GM19467 (cell line): ENCODE data around the gene RTKN.
A peak's percentile ranks its signal among the peaks of the same experiment; 100 is the strongest.
"Not testable (repeated sequence)": the region's sequence is repeated elsewhere in the genome, so short reads cannot be mapped to it uniquely, and the experiment has no call there.

ENCODE experiments used
- ATAC-seq: cut with Tn5 transposase; IDR thresholded peaks from one replicate; pipeline ENCODE4 v1.9.1; 2021; ENCODE audit warnings: mild to moderate bottlenecking, moderate library complexity; ENCODE audit not compliant: unreplicated experiment

Gene RTKN

DNA sequence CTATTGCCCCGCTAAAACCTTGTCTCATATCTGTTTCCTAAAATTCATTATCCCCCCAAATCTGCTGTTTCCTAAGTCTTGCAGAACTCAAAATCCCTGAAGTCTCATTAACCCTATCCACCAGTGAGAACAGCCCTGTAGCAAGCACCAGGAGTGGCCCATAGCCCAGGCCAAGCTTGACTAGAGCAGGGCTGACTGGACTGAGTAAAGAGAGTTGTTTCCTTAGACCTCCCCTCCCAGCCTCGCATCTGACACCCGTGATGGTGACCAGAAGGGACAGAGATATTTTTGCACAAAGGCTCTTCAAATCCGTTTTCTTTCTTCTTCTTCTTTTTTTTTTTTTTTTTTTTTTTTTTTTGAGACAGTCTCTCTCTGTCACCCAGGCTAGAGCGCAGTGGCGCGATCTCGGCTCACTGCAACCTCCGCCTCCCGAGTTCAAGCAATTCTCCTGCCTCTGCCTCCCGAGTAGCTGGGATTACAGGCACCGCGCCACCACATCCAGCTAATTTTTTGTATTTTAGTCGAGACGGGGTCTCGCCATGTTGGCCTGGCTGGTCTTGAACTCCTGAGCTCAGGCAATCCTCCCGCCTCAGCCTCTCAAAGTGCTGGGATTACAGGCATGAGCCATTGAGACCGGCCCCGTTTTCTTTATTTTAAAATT lies 21.2 kb downstream of the RTKN start:
- ATAC-seq = not testable (repeated sequence)

DNA sequence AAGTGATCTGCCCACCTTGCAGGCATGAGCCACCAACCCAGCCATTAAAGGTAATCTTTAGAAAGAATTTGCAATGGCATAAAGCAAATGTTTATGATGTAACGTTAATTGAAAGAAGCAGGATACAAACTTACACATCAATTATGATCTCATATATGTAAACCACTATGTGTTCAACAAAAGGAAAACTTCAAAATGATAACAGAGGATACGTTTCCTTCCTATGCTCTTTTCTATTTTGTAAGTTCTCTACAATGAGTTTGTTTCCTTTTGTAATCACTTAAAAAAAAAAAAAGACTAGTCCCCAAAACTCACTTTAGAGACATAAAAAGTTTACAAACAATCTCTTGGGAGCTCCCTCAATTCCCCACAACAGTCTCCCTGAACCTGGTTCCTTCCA lies 21.7 kb downstream of the RTKN start:
- no peak for ATAC-seq

DNA sequence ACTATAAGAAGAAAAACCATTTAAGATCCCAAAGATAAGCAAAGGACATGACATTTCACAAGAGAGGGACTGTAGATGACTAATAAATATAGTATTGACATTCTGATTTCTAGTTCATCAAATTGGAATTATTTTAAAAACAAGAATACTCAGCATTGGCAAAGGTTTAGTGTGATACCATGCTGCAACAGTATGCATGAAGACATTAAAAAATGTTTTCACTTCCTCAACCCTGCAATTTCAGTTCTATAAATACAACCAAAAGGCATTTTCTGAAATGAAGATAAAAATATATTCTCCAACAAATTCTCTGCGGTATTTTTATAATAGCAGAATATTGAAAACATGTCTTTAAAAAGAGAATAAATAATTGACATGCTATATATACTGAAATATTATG lies 22.4 kb downstream of the RTKN start:
- no peak for ATAC-seq

DNA sequence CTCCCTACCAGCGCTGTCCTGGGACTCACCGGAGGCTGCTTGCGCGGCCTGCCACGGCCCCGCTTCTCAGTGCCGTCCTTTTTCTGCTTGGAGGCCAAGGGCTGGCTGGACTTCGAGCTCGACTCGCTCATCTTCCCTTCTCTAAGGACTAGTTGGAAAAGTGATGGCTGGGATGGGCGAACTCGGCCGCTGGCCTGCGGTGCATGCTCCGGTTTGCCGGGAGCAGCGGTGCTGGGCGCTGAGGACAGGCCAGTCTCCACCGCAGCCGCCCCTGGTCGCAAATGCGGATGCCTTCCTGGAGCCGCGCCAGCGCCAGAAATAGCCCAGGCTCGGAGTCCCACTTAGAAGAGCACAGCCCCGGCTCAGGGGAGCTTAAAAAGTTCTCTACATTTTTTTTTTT lies 23.4 kb downstream of the RTKN start:
- no peak for ATAC-seq

DNA sequence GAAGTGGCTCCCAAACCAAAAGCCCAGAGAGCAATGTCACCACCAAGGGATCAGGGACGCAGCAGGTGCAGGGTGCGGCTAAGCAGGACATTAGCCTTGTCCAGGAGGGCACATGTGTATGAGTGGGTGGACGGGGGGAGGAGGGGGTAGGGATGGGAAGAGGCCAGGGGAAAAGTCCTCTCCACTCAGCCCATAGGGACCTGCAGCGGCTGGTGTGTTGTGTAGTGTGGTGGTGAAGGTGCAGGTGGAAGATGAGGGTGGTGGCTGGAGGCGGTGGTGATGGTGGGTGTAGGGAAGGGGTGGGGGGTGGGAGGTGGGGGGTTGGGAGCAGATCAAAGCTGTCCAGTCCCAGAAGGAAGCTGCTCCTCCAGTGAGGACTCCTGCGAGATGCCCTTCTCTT lies 24.0 kb downstream of the RTKN start:
- ATAC-seq = no peak

DNA sequence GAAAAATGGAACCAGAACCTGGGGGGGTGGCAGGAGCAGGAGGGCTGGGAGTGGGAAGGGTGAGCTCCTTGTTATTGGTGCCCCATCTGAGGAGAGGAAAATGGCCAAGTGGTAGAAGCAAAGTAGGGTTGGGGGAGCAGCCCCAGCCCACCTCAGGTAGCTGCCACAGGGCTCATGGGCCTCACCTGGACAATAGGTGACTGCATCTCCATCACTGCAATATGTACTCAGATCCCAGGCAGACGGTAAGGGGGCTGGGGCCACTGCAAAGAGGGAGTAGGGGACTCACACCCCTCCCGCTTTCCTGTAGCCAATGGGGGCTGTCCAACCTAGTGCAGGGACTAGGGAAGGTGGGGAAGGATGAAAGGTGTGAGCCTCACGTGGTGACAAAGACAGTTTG lies 24.5 kb downstream of the RTKN start:
- ATAC-seq = no peak

DNA sequence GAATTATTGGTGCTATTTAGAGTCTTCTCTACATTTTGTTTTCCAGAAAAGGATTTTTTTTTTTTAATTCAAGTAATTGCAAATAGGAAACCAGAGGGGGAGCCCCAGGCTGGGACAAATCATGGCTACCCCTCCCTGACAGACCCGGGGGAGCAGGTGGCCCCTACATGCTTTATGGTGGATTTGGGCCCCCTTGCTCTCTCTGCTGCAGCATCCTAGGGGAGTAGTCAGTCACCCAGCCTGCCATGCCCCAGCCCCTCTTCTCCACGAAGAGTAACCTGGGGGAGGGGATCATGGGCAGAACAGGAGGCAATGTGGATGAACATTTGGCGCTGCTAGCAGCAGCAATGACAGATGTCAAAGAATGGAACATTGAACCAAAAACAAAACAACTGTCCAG lies 25.0 kb downstream of the RTKN start:
- no peak for ATAC-seq

DNA sequence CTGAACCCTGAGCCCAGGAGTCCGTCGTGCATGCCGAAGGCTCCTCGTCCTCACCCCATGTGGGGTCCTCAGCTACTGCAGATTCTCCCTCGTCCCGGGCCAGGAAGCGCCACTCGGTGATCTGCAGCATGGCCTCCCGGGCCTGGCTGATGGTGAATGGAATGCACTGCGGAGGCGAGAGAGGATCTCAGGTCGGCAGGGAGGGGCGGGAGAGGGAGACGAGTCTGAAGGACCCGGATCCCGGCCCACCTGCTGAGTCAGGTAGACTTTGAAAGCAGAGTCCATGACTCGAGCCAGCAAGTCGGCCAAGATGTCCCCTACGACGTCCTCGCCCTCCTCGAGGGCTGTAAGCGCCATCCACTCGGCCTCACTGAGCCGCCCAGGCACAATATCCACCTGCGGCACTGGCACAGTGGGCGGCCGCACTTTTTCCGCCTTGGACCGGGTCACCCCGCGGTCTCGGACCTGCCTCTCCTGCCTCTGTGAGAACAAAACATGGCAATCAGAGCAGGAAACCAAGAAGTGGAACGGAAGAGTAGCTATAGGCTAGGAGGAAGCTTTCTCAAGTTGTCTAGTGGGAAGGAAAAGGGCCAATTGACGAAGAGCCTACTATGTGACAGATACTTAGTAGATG lies 25.9 kb downstream of the RTKN start:
- ATAC-seq = no peak

DNA sequence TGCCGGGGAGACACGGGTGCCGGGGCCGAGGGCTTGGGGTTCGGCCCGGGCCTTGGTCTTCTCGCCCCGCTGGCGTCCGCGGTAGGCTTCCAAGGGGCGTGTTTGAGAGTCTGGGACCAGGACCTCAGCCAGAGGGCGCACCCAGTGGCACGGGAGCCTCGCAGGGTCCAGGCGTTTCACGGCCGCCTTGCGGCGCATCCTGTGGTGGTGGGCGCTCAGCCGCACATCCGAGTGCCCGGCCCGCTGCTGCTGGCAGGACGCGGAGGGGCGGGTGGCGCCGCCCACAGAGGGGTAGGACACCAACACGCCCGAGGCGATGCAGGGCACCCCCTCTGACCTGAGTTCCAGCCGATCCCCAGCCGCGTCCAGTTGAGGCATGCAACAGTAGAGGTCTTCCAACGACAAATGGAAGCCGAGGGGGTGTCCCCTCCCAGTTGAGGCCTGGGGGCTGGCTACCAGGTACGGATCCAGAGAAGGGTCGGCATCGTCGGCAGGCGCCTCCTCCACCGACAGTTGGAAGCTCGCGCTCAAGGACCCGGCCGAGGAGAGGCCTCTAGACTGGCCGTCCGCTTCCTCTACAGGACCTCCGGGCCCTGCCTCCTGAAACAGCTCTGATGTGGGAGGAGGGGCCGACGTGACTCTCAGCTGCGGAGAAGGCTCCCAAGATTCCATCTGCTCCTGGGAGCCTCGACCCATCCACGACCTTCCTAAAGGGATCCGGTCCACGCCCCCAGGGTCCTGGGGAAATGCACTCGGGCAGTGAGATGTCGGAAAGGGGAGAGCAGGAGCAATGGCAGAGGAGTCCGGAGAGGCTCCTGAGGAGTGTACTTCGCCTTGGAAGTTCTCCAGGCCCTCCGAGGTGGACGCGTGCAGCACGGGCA lies 26.6 kb downstream of the RTKN start:
- peak; percentile 41 for ATAC-seq

DNA sequence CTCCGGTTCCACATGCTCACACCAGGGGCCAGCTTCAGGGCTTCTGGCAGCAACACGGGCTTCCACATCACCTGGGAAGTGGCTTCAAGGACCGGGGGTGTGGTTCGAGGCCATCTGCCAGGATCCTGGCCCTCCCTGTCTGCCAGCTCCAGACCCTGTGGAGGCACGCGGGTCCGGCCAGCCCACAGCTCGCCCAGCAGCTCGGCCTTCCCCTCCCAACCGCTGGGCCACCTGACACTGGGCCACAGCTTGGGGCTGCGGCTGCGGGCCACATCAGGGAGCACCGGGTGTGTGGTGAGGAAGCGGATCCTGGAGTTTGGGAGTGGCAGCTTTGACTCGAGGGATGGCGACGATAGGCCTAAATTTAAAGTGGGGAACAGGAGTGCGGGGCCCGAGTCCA lies 27.3 kb downstream of the RTKN start:
- ATAC-seq = no peak

DNA sequence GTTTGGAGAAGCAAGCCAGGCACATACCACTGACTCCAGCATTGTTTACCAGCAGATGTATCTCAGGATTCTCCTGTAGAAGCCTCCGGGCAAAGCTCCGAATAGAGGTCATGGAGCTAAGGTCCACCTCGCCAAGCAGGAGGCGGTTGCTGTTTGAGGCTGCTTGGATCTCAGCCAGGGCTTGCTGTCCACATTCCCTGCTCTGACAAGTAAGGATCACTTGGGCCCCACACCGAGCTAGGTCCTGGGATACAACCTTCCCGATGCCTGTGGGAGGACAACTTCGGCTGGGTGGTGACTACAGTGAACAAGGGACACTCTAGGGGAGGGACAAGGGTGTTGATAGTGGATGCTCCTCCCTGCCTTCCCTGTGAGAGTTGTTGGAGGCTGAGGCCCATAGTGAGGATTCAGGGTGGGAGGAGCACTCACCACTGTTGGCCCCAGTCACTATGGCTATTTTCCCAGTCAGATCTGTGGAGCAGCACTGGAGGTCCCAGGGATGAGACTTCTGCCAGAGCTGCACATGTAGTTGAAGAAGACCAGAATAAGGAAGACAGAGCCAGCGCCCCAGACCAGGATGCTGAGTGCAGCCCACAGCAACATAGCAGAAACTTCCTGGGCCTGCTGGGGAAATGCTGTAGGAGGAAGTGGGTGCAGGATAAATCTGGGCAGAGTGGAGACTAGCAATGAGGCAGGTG lies 28.6 kb downstream of the RTKN start:
- no peak for ATAC-seq

DNA sequence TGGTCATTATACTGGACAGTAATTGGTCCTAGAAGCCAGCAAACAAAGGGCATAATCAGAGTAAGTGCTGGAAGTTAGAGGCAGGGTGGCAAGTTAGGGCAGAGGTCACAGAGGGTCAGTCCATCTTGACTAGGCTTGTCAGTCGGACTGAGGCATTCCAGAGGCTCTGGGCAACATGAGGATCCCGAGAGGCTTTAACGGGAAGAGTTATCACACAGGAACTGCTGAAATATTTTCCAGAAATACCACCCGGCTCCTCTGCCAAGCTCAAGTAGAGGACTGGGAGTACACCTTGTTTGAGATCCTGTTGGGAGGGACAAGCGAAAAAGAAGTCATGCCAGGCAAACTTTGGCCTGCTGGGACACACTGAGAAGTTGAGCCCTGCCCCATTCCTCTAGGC lies 34.1 kb downstream of the RTKN start:
- ATAC-seq = no peak

DNA sequence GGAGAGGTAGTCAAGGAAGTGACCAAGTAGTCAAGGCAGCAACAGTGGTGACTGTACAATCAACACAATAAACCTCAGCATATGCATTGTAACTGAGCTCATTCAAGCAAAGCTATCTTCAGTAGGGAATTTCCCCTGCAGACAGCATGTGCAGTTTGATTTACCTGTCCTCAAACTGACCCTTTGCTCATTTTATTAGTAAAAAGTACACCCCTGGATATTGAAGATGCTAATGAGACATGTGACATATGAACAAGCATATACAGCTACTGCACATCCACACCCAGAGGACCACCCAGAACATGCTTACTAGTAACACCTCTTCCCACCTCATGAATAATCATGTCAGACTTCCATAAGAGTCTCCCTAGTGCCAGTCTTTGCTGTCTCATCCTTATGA lies 35.7 kb downstream of the RTKN start:
- no peak for ATAC-seq

DNA sequence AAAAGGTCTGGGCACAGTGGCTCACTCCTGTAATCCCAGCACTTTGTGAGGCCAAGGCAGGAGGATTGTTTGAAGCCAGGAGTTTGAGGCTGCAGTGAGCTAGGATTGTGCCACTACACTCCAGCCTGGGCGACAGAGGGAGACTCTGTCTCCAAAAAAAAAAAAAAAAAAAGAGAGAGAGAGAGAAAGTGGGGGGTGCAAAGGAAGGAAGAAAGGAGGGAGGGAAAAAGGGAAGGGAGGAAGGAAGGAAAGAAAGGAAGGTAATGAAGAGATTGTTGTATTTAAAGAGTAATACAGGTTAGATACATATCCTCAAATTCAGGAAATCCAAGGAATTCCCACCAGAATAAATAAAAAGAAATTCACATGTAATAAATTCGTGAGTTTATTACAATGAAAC lies 39.8 kb downstream of the RTKN start:
- ATAC-seq = no peak

DNA sequence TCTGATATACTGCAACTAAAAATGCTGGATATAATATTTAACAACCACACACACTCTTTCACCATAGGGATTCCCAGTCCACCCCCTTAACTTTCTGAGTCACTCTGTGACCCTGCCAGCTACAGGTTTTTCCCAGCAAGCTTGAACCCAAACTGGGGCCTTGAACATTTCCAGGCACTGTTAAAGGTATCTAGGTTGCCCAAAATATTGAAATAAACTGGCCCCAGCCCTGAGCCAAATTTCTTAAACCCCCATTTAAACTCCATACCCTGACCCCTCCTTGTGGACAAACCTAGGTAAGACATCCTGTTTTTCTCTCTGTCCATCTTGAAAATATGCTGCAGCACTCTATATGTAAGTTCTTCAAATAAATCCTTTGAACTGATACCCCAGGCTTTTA lies 42.0 kb downstream of the RTKN start:
- no peak for ATAC-seq

DNA sequence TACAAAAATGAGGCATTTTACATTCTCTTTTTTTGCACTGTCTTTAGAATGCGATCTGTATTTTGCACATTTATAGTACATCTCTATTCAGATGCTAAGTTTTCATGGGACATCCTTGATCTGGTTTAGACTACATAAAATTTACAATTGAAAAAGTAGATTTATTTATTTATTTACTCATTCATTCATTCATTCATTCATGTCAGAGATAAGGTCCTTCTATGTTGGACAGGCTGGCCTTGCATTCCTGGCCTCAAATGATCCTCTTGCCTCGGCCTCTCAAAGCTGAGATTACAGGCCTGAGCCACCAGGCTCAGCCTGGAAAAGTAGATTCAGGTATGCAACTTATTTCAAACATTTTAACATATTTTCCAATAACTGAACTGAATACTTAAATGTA lies 45.6 kb downstream of the RTKN start:
- ATAC-seq = no peak

DNA sequence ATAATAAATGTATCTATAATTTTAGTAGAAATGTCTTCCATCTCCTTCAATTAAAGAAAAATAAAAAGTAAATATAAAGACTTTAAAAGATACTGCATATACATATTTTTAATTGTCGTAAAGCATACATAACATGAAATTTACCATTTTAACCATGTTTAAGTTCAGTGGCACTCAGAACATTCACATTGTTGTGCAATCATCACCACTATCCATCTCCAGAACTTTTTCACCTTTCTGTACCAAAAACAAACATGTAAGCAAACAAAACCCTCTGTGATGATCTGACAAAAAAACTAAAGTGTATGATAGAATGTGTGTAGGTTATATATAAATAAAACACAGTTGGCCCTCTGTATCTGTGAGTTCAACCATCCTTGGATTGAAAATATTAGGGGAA lies 48.2 kb downstream of the RTKN start:
- no peak for ATAC-seq

DNA sequence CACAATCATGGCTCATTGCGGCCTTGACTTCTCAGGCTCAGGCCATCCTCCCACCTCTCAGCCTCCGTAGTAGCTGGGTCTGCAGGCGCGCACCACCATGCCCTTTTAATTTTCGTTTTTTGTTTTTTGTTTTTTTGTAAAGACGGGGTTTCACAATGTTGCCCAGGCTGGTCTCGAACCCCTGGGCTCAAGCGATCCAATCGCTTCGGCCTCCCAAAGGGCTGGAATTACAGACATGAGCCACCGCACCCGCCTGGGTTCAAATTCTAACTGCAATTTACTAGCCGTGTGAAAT lies 49.3 kb downstream of the RTKN start:
- ATAC-seq = no peak

DNA sequence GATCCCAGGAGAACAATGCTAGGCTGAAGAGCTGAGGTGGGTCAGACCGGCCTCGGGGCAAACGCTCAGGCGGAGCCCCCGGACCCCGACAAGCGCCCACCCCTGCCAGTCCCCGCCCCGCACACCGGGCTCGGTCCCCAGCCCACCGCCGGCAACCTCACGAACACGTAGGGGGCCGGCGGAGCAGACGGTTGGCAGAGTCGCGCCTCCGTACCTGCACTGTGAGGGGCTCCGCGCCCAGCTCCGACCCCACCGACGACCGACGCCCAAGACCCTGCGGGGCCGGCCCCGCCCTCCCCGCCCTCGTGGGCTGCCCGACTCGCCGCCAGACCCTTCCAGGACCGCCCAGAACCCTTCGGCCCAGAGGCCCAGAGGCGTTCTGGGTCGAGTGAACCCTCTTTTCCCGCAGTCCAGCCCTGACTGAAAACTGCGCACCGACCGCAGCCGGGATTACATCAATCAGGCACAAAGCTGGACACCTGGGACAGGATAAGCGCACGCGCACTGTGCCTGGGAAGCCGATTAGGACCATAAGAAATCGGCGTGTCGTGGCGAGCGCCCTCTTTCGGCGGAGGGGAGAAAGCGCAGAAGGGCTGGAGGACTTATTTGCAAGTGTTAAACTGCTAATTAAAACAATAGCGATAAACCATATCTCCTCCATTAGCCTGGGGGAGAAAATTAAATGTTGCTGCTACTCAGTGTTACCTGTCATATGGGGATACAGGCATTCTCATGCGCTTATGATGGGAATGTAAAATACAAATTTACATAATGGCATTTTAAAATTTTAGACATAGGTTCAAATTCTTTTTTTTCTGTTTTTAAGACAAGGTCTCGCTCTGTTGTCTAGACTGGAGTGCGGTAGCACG lies 49.9 kb downstream of the RTKN start:
- ATAC-seq = peak; percentile 56

DNA sequence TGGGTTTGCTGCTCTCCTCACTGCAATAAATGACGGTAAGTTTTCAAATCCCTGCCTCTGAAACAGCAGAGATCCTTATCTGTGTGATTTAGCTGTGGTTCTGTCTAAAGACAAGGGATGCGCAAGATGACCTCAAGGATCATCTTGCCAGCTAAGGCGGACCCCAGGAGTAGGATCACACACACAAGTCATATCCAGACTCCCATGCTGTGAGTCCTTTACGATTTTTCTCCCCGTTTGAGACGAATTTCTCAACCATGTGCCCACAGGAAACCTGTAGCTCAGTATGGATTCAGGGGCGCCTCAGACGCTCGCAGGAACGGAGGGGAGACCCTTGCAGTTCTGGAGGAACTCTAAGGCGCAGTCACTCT lies 50.5 kb downstream of the RTKN start:
- ATAC-seq = peak; percentile 21

DNA sequence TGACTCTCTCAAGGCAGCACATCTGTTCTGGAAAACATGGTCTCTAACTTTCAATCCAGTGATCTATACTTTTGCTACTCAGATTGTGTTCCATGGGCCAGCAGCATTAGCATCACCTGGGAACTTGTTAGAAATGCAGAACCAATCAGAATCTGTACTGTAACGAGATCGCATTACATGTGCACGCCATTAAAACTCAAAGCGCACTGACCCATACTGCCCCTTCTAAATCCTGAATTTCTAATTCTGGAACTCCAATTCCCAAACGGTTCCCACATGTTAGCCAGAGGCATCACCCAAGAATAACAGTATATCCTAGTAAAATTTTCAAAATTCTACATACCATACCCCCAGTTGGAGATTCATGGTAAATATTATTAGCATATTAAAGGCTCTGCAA lies 51.1 kb downstream of the RTKN start:
- ATAC-seq = no peak
